AG10803 (cell line): ENCODE data around the gene CHIC2.

ENCODE experiments used
- DNase-seq: peaks from one replicate; pipeline ENCODE4 v3.0.0; 2010; ENCODE audit warnings: low read depth
- H3K4me3 ChIP-seq: 2 replicates; pipeline ENCODE4 v1.5.1; 2011; ENCODE audit warnings: mild to moderate bottlenecking, low read length, control low read depth
- TF ChIP-seq, protein P1 (sequence below): conservative IDR thresholded peaks from 2 replicates; pipeline ENCODE4 v1.5.1; 2011; ENCODE audit warnings: mild to moderate bottlenecking, low read length, control low read depth, inconsistent platforms

Gene CHIC2

DNA sequence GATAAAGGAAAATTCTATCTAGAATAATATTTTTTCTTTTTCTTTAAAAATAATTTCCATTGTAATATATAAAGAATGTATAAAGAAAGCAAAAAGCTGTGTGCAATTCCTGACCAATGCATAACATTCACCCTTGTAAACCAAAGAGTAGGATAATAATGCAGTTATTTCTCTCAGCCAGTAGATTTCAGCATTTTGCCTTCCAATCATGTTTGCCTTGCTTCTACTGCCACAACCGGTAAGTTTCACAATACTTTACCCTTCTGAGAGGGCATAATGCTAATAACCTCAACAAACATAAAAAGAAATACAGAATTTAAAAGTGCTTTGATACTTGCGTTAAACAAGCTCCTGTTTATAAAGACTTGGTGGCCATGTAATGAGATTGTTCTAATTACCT, 59.9 kb downstream of the CHIC2 start:
- no peak for DNase-seq
- TF ChIP-seq, protein P1, sequence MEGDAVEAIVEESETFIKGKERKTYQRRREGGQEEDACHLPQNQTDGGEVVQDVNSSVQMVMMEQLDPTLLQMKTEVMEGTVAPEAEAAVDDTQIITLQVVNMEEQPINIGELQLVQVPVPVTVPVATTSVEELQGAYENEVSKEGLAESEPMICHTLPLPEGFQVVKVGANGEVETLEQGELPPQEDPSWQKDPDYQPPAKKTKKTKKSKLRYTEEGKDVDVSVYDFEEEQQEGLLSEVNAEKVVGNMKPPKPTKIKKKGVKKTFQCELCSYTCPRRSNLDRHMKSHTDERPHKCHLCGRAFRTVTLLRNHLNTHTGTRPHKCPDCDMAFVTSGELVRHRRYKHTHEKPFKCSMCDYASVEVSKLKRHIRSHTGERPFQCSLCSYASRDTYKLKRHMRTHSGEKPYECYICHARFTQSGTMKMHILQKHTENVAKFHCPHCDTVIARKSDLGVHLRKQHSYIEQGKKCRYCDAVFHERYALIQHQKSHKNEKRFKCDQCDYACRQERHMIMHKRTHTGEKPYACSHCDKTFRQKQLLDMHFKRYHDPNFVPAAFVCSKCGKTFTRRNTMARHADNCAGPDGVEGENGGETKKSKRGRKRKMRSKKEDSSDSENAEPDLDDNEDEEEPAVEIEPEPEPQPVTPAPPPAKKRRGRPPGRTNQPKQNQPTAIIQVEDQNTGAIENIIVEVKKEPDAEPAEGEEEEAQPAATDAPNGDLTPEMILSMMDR: no peak
- no peak overlapping the region for H3K4me3 ChIP-seq

DNA sequence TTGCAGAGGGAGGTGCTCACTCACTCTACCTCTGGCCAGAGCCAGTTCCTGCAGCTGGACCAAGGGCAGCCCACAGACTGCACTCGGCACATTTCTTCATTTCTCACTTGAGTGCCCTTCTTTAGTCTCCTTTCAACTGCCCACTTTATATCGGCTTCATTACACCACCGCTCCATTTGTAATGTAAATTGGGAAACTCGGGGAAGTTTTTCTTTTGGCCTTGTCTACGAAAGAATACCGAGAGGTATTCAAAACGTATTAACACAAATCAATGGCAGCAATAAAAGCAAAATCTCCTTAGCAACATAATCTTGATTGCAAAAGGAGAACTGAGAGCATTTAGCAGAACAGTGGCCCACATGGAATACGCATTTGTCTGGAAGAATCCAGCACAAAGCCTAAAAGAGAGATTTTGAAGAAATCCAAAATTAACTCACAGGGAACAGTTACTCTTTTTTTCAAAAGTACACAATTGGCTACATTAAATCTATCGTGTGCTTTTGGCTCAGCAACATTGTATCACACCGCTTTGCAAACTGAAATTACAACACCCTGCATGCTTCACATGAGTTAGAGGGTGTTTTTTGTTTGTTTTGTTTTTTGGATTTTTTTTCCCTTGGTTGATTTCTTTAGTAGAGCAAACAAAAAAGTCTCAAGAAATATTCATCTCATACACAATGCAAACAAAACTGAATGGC, 62.6 kb downstream of the CHIC2 start:
- no peak for DNase-seq
- H3K4me3 ChIP-seq: no peak overlapping the region
- TF ChIP-seq, protein P1: no peak

DNA sequence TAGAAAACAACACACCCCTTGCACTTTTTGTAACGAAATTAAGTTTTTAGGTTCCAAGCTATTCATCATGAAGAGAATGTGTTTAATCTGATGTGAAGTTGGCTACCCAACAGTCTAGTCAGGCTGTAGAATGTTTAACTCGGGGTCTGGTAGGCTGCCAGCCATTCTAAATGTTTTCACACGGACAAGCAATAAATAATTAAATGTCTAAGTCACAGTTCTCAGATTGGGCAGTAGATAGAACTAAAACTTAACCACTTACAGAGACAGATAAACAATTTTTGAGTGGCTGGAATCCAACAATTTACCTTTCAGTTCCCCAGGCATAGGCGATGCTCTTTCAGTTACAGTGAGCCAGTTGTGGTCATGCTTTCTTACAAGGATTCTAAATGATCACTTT, 66.5 kb downstream of the CHIC2 start:
- TF ChIP-seq, protein P1: no peak
- H3K4me3 ChIP-seq: no peak overlapping the region
- DNase-seq: no peak

DNA sequence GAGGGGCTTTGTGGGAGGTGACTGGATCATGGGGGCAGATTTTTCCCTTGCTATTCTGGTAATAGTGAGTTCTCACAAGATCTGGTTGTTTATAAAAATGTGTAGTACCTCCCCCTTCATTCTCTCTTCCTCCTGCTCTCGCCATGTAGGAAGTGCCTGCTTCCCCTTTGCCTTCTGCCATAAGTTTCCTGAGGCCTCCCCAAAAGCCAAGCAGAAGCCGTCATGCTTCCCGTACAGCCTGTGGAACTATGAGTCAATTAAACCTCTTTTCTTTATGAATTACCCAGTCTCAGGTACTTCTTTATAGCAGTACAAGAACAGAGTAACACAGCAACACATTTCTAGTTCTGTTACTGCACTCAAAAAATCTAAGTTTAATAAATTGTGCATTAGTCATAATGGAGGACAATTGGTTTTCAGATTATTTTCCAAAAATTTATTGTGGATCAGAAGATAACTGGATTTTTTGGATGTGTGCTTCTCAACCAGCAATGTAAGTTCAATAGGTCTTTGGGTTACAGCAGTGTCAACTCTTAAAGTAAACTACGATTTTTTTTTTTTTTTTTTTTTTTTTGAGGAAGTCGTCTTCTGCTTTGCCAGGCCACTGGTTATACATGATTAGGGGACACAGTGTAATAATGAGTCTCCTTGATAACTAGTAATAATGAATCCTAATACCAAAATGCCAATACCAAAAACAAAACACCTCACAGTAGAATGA, 69.9 kb downstream of the CHIC2 start:
- no peak overlapping the region for H3K4me3 ChIP-seq
- DNase-seq: no peak
- TF ChIP-seq, protein P1: no peak

DNA sequence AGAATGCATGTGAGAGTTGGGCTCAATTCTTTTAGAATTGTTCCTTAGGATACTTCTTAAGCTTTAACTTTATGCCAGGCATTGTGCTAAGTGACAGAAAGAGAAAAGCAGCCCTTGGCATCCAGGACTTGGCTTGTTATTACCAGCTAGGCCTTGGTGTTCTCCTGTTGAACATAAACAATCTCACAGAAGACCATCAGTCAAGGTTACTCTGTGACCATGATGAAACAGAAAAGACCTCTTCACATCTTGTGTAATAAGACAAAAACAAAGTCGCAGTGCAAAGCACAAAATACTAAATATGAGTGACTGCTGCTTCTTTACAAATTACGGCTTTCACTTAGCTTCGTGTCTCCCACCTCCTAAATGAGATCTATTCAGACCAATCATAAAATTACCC, 71.6 kb downstream of the CHIC2 start:
- DNase-seq: no peak
- H3K4me3 ChIP-seq: no peak overlapping the region
- TF ChIP-seq, protein P1: no peak

DNA sequence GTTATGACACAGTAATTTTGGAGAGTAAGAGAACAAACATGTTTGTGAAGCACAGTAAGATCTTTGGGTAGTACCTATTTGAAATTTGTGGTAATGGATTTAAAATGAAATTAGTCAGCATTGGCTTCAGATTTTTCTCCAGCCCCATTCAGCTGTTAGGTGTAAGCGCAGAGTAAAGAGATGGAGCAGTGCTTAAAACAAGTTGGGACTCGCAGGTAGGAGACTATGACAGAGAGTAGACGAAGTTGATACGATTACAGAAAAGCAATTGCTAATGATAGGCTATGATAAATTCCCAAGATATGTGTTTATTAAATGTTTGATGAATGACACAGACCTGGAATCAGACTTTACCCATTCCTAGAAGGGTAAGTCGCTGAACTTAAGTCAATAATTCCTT, 72.6 kb downstream of the CHIC2 start:
- TF ChIP-seq, protein P1: no peak
- no peak for DNase-seq
- H3K4me3 ChIP-seq: no peak overlapping the region

DNA sequence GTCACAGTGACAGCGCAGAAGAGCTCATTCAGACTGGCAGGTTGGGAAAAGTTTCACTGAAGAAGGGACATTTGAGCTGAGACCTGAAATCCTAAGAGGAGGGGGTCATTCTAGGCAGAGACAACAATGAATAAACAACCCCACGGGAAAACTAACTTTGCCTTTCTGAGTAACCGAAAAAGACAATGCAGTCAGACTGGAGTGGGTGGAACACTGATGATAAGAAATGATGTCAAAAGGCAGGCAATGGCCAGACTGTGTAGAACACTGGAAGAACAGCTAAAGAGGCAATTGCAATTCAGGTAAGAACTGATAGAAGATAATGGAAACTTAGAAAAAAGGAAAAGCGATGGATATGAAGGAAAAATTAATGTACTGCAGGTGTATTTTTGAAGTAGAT, 73.8 kb downstream of the CHIC2 start:
- TF ChIP-seq, protein P1: no peak
- no peak overlapping the region for H3K4me3 ChIP-seq
- no peak for DNase-seq
